H9 (cell line): ENCODE measurements around the gene HEYL. TPM values are rescaled to one million over a fixed set of nuclear protein-coding genes. Genes with fewer than 3 reads are reported as not detected.

Experiments used
- DNase-seq: peaks from one replicate; pipeline ENCODE4 v3.0.0-alpha.2; 2017
- H2AFZ ChIP-seq: one replicate; pipeline ENCODE4 v1.6.1; 2013; ENCODE audit warnings: mild to moderate bottlenecking, low read length, control low read depth, moderate library complexity
- H2AK5ac ChIP-seq: 2 replicates; pipeline ENCODE4 v1.6.1; 2013; ENCODE audit warnings: low read length, control low read depth, mixed read lengths; ENCODE audit not compliant: insufficient read length
- H2BK120ac ChIP-seq: one replicate; pipeline ENCODE4 v1.6.1; 2013; ENCODE audit warnings: low read depth, mild to moderate bottlenecking, low read length, control low read depth, inconsistent platforms; ENCODE audit not compliant: poor library complexity, severe bottlenecking
- H2BK12ac ChIP-seq: 2 replicates; pipeline ENCODE4 v1.6.1; 2013; ENCODE audit warnings: low read length, control low read depth, mixed read lengths, low read depth; ENCODE audit not compliant: insufficient read length
- H2BK15ac ChIP-seq: 2 replicates; pipeline ENCODE4 v1.6.1; 2013; ENCODE audit warnings: low read depth, low read length, control low read depth
- H2BK20ac ChIP-seq: one replicate; pipeline ENCODE4 v1.6.1; 2013; ENCODE audit warnings: low read depth, mild to moderate bottlenecking, low read length, control low read depth, inconsistent platforms; ENCODE audit not compliant: poor library complexity, severe bottlenecking
- H2BK5ac ChIP-seq: 2 replicates; pipeline ENCODE4 v1.6.1; 2013; ENCODE audit warnings: low read length, control low read depth, mixed read lengths; ENCODE audit not compliant: insufficient read length
- H3K14ac ChIP-seq: 2 replicates; pipeline ENCODE4 v1.6.1; 2013; ENCODE audit warnings: low read length, control low read depth; ENCODE audit not compliant: insufficient read depth
- H3K18ac ChIP-seq: 2 replicates; pipeline ENCODE4 v1.6.1; 2013; ENCODE audit warnings: low read depth, mild to moderate bottlenecking, mixed read lengths, low read length, control low read depth; ENCODE audit not compliant: insufficient read length
- H3K23ac ChIP-seq: 2 replicates; pipeline ENCODE4 v1.6.1; 2013; ENCODE audit warnings: low read length, control low read depth, mixed read lengths, low read depth; ENCODE audit not compliant: insufficient read length
- H3K23me2 ChIP-seq: 2 replicates; pipeline ENCODE4 v1.6.1; 2013; ENCODE audit warnings: low read depth, mild to moderate bottlenecking, mixed read lengths, low read length, control low read depth; ENCODE audit not compliant: insufficient read length, poor library complexity, severe bottlenecking
- H3K27ac ChIP-seq: 2 replicates; pipeline ENCODE4 v1.5.1; 2013; ENCODE audit warnings: low read length, control low read depth, mixed read lengths, low read depth; ENCODE audit not compliant: insufficient read length
- H3K27me3 ChIP-seq: 2 replicates; pipeline ENCODE4 v1.6.1; 2013; ENCODE audit warnings: low read length, control low read depth, inconsistent platforms; ENCODE audit not compliant: insufficient read depth
- H3K4ac ChIP-seq: 2 replicates; pipeline ENCODE4 v1.6.1; 2013; ENCODE audit warnings: low read depth, mild to moderate bottlenecking, control low read depth, inconsistent platforms, low read length, moderate library complexity
- H3K4me1 ChIP-seq: 2 replicates; pipeline ENCODE4 v1.6.1; 2013; ENCODE audit warnings: low read length, control low read depth, inconsistent platforms; ENCODE audit not compliant: insufficient read depth
- H3K4me2 ChIP-seq: 2 replicates; pipeline ENCODE4 v1.6.1; 2013; ENCODE audit warnings: low read length, control low read depth, mixed read lengths; ENCODE audit not compliant: insufficient read length, insufficient read depth
- H3K56ac ChIP-seq: 2 replicates; pipeline ENCODE4 v1.6.1; 2013; ENCODE audit warnings: low read depth, mild to moderate bottlenecking, mixed read lengths, low read length, control low read depth; ENCODE audit not compliant: insufficient read length
- H3K79me1 ChIP-seq: 2 replicates; pipeline ENCODE4 v1.6.1; 2013; ENCODE audit warnings: low read depth, mild to moderate bottlenecking, moderate library complexity, low read length, control low read depth, inconsistent platforms; ENCODE audit not compliant: insufficient read depth, poor library complexity, severe bottlenecking
- H3K79me2 ChIP-seq: 2 replicates; pipeline ENCODE4 v1.6.1; 2013; ENCODE audit warnings: low read length, control low read depth, inconsistent platforms; ENCODE audit not compliant: insufficient read depth
- H3K9ac ChIP-seq: 2 replicates; pipeline ENCODE4 v1.6.1; 2013; ENCODE audit warnings: low read length, control low read depth, mixed read lengths; ENCODE audit not compliant: insufficient read length; ENCODE audit errors: extremely low read depth
- H3K9me3 ChIP-seq: one replicate; pipeline ENCODE4 v1.6.1; 2013; ENCODE audit warnings: low read depth, low read length, inconsistent platforms; ENCODE audit not compliant: control insufficient read depth
- H3T11ph ChIP-seq: one replicate; pipeline ENCODE4 v1.6.1; 2013; ENCODE audit warnings: mild to moderate bottlenecking, low read length, control low read depth, inconsistent platforms
- H4K20me1 ChIP-seq: one replicate; pipeline ENCODE4 v1.6.1; 2013; ENCODE audit not compliant: control insufficient read depth, insufficient read length, insufficient read depth
- H4K5ac ChIP-seq: 2 replicates; pipeline ENCODE4 v1.6.1; 2013; ENCODE audit warnings: low read depth, mild to moderate bottlenecking, mixed read lengths, low read length, control low read depth; ENCODE audit not compliant: insufficient read length
- H4K8ac ChIP-seq: replicated peaks from 2 replicates; pipeline ENCODE4 v1.6.1; 2013; ENCODE audit warnings: low read length, control low read depth, mixed read lengths, low read depth; ENCODE audit not compliant: insufficient read length
- H4K91ac ChIP-seq: 2 replicates; pipeline ENCODE4 v1.6.1; 2013; ENCODE audit warnings: low read depth, mild to moderate bottlenecking, moderate library complexity, mixed read lengths, low read length, control low read depth; ENCODE audit not compliant: insufficient read length
- H3K27ac Mint-ChIP-seq, 3 experiments: 2 replicates in 2 of 3; 3 replicates in 1 of 3; pipeline ENCODE4 v1.8.0; 2020 to 2021; ENCODE audit warnings: mixed read lengths in 3 of 3, mild to moderate bottlenecking in 1 of 3, moderate library complexity in 1 of 3
- H3K27me3 Mint-ChIP-seq: 2 replicates; pipeline ENCODE4 v1.8.0; 2021; ENCODE audit warnings: low read depth, mild to moderate bottlenecking, moderate library complexity, mixed read lengths
- H3K36me3 Mint-ChIP-seq, 3 experiments: 2 replicates in 2 of 3; 3 replicates in 1 of 3; pipeline ENCODE4 v1.8.0; 2020 to 2021; ENCODE audit warnings: low read depth in 3 of 3, mixed read lengths in 3 of 3; ENCODE audit not compliant: insufficient read depth in 1 of 3
- H3K4me1 Mint-ChIP-seq, 2 experiments: 2 replicates each; pipeline ENCODE4 v1.8.0; 2020; ENCODE audit warnings: mixed read lengths in 2 of 2
- H3K4me3 Mint-ChIP-seq, 2 experiments: 2 replicates in 1 of 2; 3 replicates in 1 of 2; pipeline ENCODE4 v1.8.0; 2020 to 2021; ENCODE audit warnings: mild to moderate bottlenecking in 2 of 2, mixed read lengths in 2 of 2, moderate library complexity in 1 of 2
- H3K9me3 Mint-ChIP-seq, 2 experiments: 2 replicates in 1 of 2; 3 replicates in 1 of 2; pipeline ENCODE4 v1.8.0; 2020; ENCODE audit warnings: mild to moderate bottlenecking in 2 of 2, mixed read lengths in 2 of 2, moderate library complexity in 1 of 2
- WGBS: extraction: QIAGEN DNeasy Blood & Tissue Kit; methylation state at CpG from one replicate; pipeline ENCODE4 v1.1.7; 2013; ENCODE audit warnings: missing lambda C conversion rate, low lambda C conversion rate, mixed read lengths; ENCODE audit not compliant: insufficient read length; ENCODE audit errors: extremely low coverage; 5-methylcytosine and 5-hydroxymethylcytosine counted together
- total RNA-seq: library from RNA; stranded (reverse); gene quantifications from 2 replicates; pipeline ENCODE4 v1.2.1, GENCODE V29; 2021
- TF ChIP-seq, protein P1 (sequence below): fragments of 200-600 bp; sonication (generic); conservative IDR thresholded peaks from 3 replicates; pipeline ENCODE4 v1.8.0; 2021; ENCODE audit warnings: antibody characterized with exemption, mild to moderate bottlenecking

The HEYL gene
- total RNA-seq, 1 experiment from 2014 or later: 1.9 TPM

GRCh38 chr1:39687243-39687642 is 47.8 kb upstream of the HEYL start:
- H2BK20ac ChIP-seq: no peak overlapping the region
- Mint-ChIP-seq H3K4me1 (peaks cover 0 to 9% of the 10 kb centered on the region in 2 experiments; a peak in 3 of 4 replicates), H3K36me3 (no peaks in the 10 kb centered on the region), H3K27ac (no peak overlapping the region), H3K4me3 (no peak overlapping the region), H3K27me3 (peaks cover 99% of the 10 kb centered on the region), H3K9me3 (peaks cover 0 to 2% of the 10 kb centered on the region in 2 experiments; a peak in 3 of 5 replicates)
- no peak overlapping the region for H3K9ac ChIP-seq
- H4K91ac ChIP-seq: no peak overlapping the region
- H4K20me1 ChIP-seq: no peaks in the 10 kb centered on the region
- H3K14ac ChIP-seq: no peak overlapping the region
- TF ChIP-seq, protein P1, sequence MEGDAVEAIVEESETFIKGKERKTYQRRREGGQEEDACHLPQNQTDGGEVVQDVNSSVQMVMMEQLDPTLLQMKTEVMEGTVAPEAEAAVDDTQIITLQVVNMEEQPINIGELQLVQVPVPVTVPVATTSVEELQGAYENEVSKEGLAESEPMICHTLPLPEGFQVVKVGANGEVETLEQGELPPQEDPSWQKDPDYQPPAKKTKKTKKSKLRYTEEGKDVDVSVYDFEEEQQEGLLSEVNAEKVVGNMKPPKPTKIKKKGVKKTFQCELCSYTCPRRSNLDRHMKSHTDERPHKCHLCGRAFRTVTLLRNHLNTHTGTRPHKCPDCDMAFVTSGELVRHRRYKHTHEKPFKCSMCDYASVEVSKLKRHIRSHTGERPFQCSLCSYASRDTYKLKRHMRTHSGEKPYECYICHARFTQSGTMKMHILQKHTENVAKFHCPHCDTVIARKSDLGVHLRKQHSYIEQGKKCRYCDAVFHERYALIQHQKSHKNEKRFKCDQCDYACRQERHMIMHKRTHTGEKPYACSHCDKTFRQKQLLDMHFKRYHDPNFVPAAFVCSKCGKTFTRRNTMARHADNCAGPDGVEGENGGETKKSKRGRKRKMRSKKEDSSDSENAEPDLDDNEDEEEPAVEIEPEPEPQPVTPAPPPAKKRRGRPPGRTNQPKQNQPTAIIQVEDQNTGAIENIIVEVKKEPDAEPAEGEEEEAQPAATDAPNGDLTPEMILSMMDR: no peak
- no peak overlapping the region for H3K4ac ChIP-seq
- no peak overlapping the region for H3K27ac ChIP-seq
- H3K9me3 ChIP-seq: no peaks in the 10 kb centered on the region
- H2AK5ac ChIP-seq: no peak overlapping the region
- H2BK5ac ChIP-seq: no peak overlapping the region
- peaks cover 9% of the 10 kb centered on the region for H3K23me2 ChIP-seq
- no peaks in the 10 kb centered on the region for H3K4me1 ChIP-seq
- H3K4me2 ChIP-seq: no peak overlapping the region
- peaks cover 86% of the 10 kb centered on the region for H3K27me3 ChIP-seq
- H3K56ac ChIP-seq: no peak overlapping the region
- DNase-seq: no peak
- no peak overlapping the region for H3T11ph ChIP-seq
- no peak overlapping the region for H2BK120ac ChIP-seq
- H2BK12ac ChIP-seq: no peak overlapping the region
- no peak overlapping the region for H2AFZ ChIP-seq
- H3K18ac ChIP-seq: no peak overlapping the region
- H3K79me2 ChIP-seq: no peaks in the 10 kb centered on the region
- H2BK15ac ChIP-seq: no peak overlapping the region
- no CpG with 5 or more reads among the region's 2 CpGs for WGBS
- H4K8ac ChIP-seq: no peak overlapping the region
- no peak overlapping the region for H4K5ac ChIP-seq
- no peak overlapping the region for H3K23ac ChIP-seq
- no peaks in the 10 kb centered on the region for H3K79me1 ChIP-seq
